ENCODE results near the gene PKNOX1.
"Not testable (repeated sequence)": the region's sequence is repeated elsewhere in the genome, so short reads cannot be mapped to it uniquely, and the experiment has no call there.

DNA sequence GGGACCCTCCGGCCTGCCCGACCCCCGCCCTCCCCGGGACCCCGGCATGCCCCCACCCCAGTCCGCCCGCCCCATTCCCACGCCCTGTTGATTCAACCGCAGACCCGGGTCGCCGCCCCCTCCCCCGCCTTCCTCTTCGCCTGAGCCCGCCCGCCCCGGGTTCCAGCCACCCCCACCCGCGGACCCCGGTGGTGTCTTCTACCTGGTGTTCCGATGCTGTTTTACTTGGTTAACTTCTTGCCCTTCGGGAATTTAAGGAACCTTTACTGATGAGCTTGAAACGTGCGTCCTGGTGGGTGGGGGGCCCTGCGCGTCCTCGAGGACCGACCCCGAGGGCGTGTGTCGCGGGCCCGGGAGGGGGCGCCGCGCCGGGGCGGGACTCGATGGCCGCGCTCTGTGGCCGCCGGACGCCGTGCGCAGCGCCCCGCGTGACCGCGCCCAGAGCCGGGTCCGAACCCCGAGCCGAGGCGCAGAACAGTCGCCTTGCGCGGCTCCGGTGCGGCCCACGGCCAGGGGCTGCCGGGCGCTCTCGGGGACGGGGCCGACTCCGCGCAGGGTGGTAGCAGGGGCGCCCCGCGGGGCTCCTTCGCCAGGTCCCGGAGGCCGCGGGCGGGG lies 101.8 kb downstream of the PKNOX1 start:
- not testable (repeated sequence) for TF ChIP-seq ZNF175 (CRISPR knock-in tag; IDR thresholded peaks at IDR 0.05; ENCODE audit: low read depth); MYC (IDR thresholded peaks at IDR 0.05; ENCODE audit: low read depth, low read length); MYC (CRISPR knock-in tag; IDR thresholded peaks at IDR 0.05; ENCODE audit: borderline replicate concordance, low read depth); CBX5 (IDR thresholded peaks at IDR 0.05; ENCODE audit: borderline replicate concordance, low read depth); ZBTB26 (CRISPR knock-in tag; IDR thresholded peaks at IDR 0.05); MCM5 (IDR thresholded peaks at IDR 0.05; ENCODE audit: low read depth); STAT5B (CRISPR knock-in tag; IDR thresholded peaks at IDR 0.05)
- TF ChIP-seq, protein P1, sequence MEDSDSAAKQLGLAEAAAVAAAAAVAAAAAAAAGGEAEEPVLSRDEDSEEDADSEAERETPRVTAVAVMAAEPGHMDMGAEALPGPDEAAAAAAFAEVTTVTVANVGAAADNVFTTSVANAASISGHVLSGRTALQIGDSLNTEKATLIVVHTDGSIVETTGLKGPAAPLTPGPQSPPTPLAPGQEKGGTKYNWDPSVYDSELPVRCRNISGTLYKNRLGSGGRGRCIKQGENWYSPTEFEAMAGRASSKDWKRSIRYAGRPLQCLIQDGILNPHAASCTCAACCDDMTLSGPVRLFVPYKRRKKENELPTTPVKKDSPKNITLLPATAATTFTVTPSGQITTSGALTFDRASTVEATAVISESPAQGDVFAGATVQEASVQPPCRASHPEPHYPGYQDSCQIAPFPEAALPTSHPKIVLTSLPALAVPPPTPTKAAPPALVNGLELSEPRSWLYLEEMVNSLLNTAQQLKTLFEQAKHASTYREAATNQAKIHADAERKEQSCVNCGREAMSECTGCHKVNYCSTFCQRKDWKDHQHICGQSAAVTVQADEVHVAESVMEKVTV (CRISPR knock-in tag; IDR thresholded peaks at IDR 0.05) = not testable (repeated sequence)

Data from K562 (cell line).